GM18499 (cell line): ENCODE data around the gene ARID1B.

Experiments used
- ATAC-seq: cut with Tn5 transposase; IDR thresholded peaks from one replicate; pipeline ENCODE4 v1.9.1; 2021; ENCODE audit warnings: moderate number of reproducible peaks; ENCODE audit not compliant: insufficient read depth, unreplicated experiment

The ARID1B gene

GRCh38 chr6:156900292-156900691 is 123.1 kb downstream of the ARID1B start:
- no peak for ATAC-seq

- ATAC-seq: no peak
Observed at GRCh38 chr6:156901309-156902019, 124.3 kb downstream of the ARID1B start.

GRCh38 chr6:156902782-156903181 is 125.6 kb downstream of the ARID1B start:
- no peak for ATAC-seq

- ATAC-seq: no peak
Observed at GRCh38 chr6:156904176-156904967, 127.2 kb downstream of the ARID1B start.

GRCh38 chr6:156905801-156906200 is 128.6 kb downstream of the ARID1B start:
- ATAC-seq: no peak

GRCh38 chr6:156906451-156906850 is 129.3 kb downstream of the ARID1B start:
- ATAC-seq: no peak

GRCh38 chr6:156909212-156910010 is 132.2 kb downstream of the ARID1B start:
- ATAC-seq: no peak

- no peak for ATAC-seq
Observed at GRCh38 chr6:156910011-156910334, 132.8 kb downstream of the ARID1B start.

- ATAC-seq: no peak
Observed at GRCh38 chr6:156910938-156911337, 133.8 kb downstream of the ARID1B start.

- ATAC-seq: no peak
Observed at GRCh38 chr6:156911581-156911980, 134.4 kb downstream of the ARID1B start.

GRCh38 chr6:156912431-156912830 is 135.3 kb downstream of the ARID1B start:
- no peak for ATAC-seq

- no peak for ATAC-seq
Observed at GRCh38 chr6:156914181-156914580, 137.0 kb downstream of the ARID1B start.

- ATAC-seq: no peak
Observed at GRCh38 chr6:156916130-156916801, 139.1 kb downstream of the ARID1B start.

GRCh38 chr6:156917213-156917612 is 140.0 kb downstream of the ARID1B start:
- ATAC-seq: peak; percentile 53

GRCh38 chr6:156918647-156919046 is 141.5 kb downstream of the ARID1B start:
- no peak for ATAC-seq

- no peak for ATAC-seq
Observed at GRCh38 chr6:156919370-156919769, 142.2 kb downstream of the ARID1B start.

- ATAC-seq: no peak
Observed at GRCh38 chr6:156919814-156920369, 142.7 kb downstream of the ARID1B start.

- no peak for ATAC-seq
Observed at GRCh38 chr6:156924246-156924645, 147.1 kb downstream of the ARID1B start.

- ATAC-seq: no peak
Observed at GRCh38 chr6:156925026-156925425, 147.8 kb downstream of the ARID1B start.
